HepG2 (cell line): ENCODE results near the gene AGPAT2. TPM values are rescaled to one million over a fixed set of nuclear protein-coding genes. Genes with fewer than 3 reads are reported as not detected.

Experiments used
- ATAC-seq: fragments of 200-7000 bp; cut with Tn5 transposase; 3 replicates; pipeline ENCODE4 v1.9.1; 2020; ENCODE audit warnings: mild to moderate bottlenecking, moderate library complexity
- BruUV-seq: library from RNA; stranded (reverse); fragments of 400-500 nt; replicated peaks from 2 replicates; lab custom pipeline; 2021; lab: Mats Ljungman, UMichigan
- CTCF ChIA-PET: fragments of 300-600 bp; formaldehyde crosslinking; extraction: SDS; loops from one replicate; lab custom pipeline; 2021; ENCODE audit warnings: low total read pairs, inconsistent platforms, low intra/inter-chr PET ratio; lab: Yijun Ruan, JAX
- POLR2A ChIA-PET: fragments of 350-600 bp; sonication (Branson Sonifier 250); formaldehyde crosslinking; loops from one replicate; lab custom pipeline; 2020; ENCODE audit warnings: antibody characterized with exemption, inconsistent platforms; lab: Yijun Ruan, JAX
- DNase-seq: peaks from one replicate; pipeline ENCODE4 v3.0.0-alpha.2; 2015; ENCODE audit warnings: low spot score
- FAIRE-seq: peaks from 3 replicates; lab custom pipeline; 2011; peaks lifted over from hg19 to GRCh38; lab: Jason Lieb, UNC
- H2AFZ ChIP-seq: one replicate; pipeline ENCODE4 v1.6.1; 2011; ENCODE audit warnings: low read length, inconsistent platforms
- H3K27ac ChIP-seq: fragments of 300-600 bp; 3 replicates; pipeline ENCODE4 v1.8.0; 2011; ENCODE audit warnings: mixed run types, mild to moderate bottlenecking, mixed read lengths, low read length, inconsistent platforms; ENCODE audit not compliant: insufficient read depth; ENCODE audit errors: extremely low read length
- H3K27me3 ChIP-seq, 2 experiments: fragments of 200-600 bp in 1 of 2; 2 replicates in 1 of 2; 3 replicates in 1 of 2; pipeline versions ENCODE4 v1.6.0 to v1.8.0; 2011; ENCODE audit warnings: low read length in 2 of 2, mild to moderate bottlenecking in 2 of 2, moderate library complexity in 2 of 2, inconsistent platforms in 1 of 2; ENCODE audit not compliant: insufficient read depth in 2 of 2, control insufficient read depth in 1 of 2
- H3K36me3 ChIP-seq, 2 experiments: fragments of 200-600 bp in 1 of 2; replicated peaks in 1 of 2; 2 replicates in 1 of 2; 3 replicates in 1 of 2; pipeline versions ENCODE4 v1.5.1 to v1.8.0; 2011; ENCODE audit warnings: low read length in 2 of 2, inconsistent platforms in 1 of 2; ENCODE audit not compliant: insufficient read depth in 2 of 2, control insufficient read depth in 1 of 2
- H3K4me1 ChIP-seq: 2 replicates; pipeline ENCODE4 v1.5.1; 2012; ENCODE audit warnings: low read length, inconsistent platforms; ENCODE audit not compliant: insufficient read depth
- H3K4me2 ChIP-seq: 2 replicates; pipeline ENCODE4 v1.6.0; 2011; ENCODE audit warnings: low read depth, low read length, inconsistent platforms
- H3K4me3 ChIP-seq, 3 experiments: fragments of 200-600 bp in 1 of 3; sonication (generic), shearing (Covaris generic) in 1 of 3; replicated peaks in 1 of 3; 2 replicates each; pipeline ENCODE4 v1.5.1; 2011 to 2016; ENCODE audit warnings: low read length in 3 of 3, inconsistent platforms in 2 of 3, low read depth in 2 of 3, mild to moderate bottlenecking in 2 of 3, control low read depth in 1 of 3, mixed read lengths in 1 of 3; ENCODE audit not compliant: insufficient read depth in 1 of 3
- H3K79me2 ChIP-seq: one replicate; pipeline ENCODE4 v1.6.1; 2011; ENCODE audit warnings: low read length, inconsistent platforms; ENCODE audit not compliant: insufficient read depth
- H3K9ac ChIP-seq: 2 replicates; pipeline ENCODE4 v1.6.0; 2011; ENCODE audit warnings: mild to moderate bottlenecking, low read depth, low read length, inconsistent platforms; ENCODE audit not compliant: insufficient read depth
- H3K9me3 ChIP-seq: 2 replicates; pipeline ENCODE4 v1.5.1; 2012; ENCODE audit warnings: mild to moderate bottlenecking, low read length
- H4K20me1 ChIP-seq: 2 replicates; pipeline ENCODE4 v1.6.0; 2011; ENCODE audit warnings: inconsistent platforms, mild to moderate bottlenecking, low read length, moderate library complexity; ENCODE audit not compliant: insufficient read depth
- EHMT2 ChIP-seq: fragments of 200-600 bp; sonication (generic); IDR thresholded peaks from 2 replicates; pipeline ENCODE4 v1.7.0; 2017; ENCODE audit warnings: antibody characterized with exemption, low read depth, low read length, borderline replicate concordance
- GTF3A ChIP-seq: sonication (generic); formaldehyde crosslinking; conservative IDR thresholded peaks from 2 replicates; pipeline ENCODE4 v1.4.0; 2020; ENCODE audit warnings: mild to moderate bottlenecking, missing genetic modification reagents
- SMYD3 ChIP-seq: sonication (generic); formaldehyde crosslinking; IDR thresholded peaks from 2 replicates; pipeline ENCODE4 v1.8.1; 2023; ENCODE audit warnings: mild to moderate bottlenecking, missing genetic modification reagents
- ZHX1 ChIP-seq: sonication (generic); formaldehyde crosslinking; IDR thresholded peaks from 2 replicates; pipeline ENCODE4 v1.8.1; 2022; ENCODE audit warnings: low read depth, mild to moderate bottlenecking, missing genetic modification reagents
- WGBS: methylation state at CpG from one replicate; pipeline ENCODE4 v1.1.6; 2017; ENCODE audit warnings: low lambda C conversion rate; 5-methylcytosine and 5-hydroxymethylcytosine counted together
- in situ Hi-C: cut with HindIII; loops from 2 replicates; pipeline ENCODE4 v1.10.0; 2017; ENCODE audit warnings: low pct_unique_long_range_greater_than_20kb; ENCODE audit not compliant: extremely low pct_ligation_motif_present
- intact Hi-C: fragments of 100-400 bp; cut with micrococcal nuclease; formaldehyde crosslinking; loops from one replicate; pipeline ENCODE4 v1.10.0; 2022; ENCODE audit not compliant: unreplicated experiment
- polyA plus RNA-seq, 8 experiments: library from polyadenylated mRNA; depleted of rRNA in 3 of 8; stranded (reverse) in 7 of 8; unstranded in 1 of 8; fragments of >200 nt; fragmentation: Illumina TruSeq in 4 of 8; extraction: Trizol in 4 of 8; gene quantifications; 2 replicates each; pipeline versions ENCODE4 v1.2.1 to v1.2.3, GENCODE V29; 2011 to 2016; ENCODE audit warnings: low read depth in 4 of 8, missing spikeins in 1 of 8, mixed read lengths in 1 of 8; ENCODE audit not compliant: insufficient read depth in 1 of 8
- total RNA-seq, 5 experiments: library from RNA; depleted of rRNA; stranded (reverse); fragments of >200 nt; fragmentation: Illumina TruSeq; extraction: Trizol; gene quantifications; 2 replicates each; pipeline ENCODE4 v1.2.3, GENCODE V29; 2016; ENCODE audit warnings: low read depth in 1 of 5
- TF ChIP-seq, protein P1 (sequence below): sonication (generic); formaldehyde crosslinking; IDR thresholded peaks from 2 replicates; pipeline ENCODE4 v1.4.0; 2020; ENCODE audit warnings: missing genetic modification reagents

AGPAT2 gene
- total and polyA plus RNA-seq, 2 of the 13 experiments (the other 11 are each of a cell fraction or from before 2014, with no cell fraction given): 3.9 to 25.8 TPM

DNA sequence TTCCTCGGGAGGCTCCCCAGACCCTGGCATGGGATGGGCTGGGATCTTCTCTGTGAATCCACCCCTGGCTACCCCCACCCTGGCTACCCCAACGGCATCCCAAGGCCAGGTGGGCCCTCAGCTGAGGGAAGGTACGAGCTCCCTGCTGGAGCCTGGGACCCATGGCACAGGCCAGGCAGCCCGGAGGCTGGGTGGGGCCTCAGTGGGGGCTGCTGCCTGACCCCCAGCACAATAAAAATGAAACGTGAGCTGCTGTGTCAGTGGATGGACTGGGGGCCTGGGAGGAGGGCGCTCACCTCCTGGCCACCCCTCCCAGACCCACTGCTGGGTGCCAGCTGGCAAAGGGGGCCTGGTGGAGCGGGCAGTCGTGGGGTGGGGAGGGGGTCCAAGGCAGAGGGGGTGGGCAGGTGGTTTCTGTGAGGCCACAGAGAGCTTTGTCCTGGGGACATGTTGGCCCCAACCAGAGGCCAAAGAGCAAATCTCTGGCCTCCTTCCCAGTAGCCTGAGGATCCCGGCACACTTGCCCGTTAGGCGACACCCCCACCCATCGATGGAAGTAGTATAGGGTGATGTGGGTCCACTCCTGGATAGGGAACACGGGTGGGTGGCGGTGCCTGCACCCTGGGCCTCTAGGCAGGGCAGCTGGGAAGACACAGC is 14.7 kb downstream of the AGPAT2 start:
- POLR2A ChIA-PET: interaction anchor here (1.7 to 2.4 kb wide), 3 partner anchors 21 to 56 kb away, joined by 7 to 8 read pairs (median 7); no protein-coding TSS in a partner anchor
- Histone ChIP-seq H3K4me1 (peaks cover 50% of the 10 kb centered on the region), H3K36me3 (no peaks in the 10 kb centered on the region), H3K4me3 (peak overlapping the region in 1 of 3 experiments; percentile 40; a peak in 1 of 6 replicates), H2AFZ (no peak overlapping the region), H3K9ac (no peak overlapping the region), H3K4me2 (no peak overlapping the region), H3K9me3 (no peaks in the 10 kb centered on the region), H3K27me3 (peaks cover 11 to 30% of the 10 kb centered on the region in 2 experiments; a peak in 3 of 5 replicates), H3K79me2 (no peaks in the 10 kb centered on the region), H3K27ac (no peak overlapping the region), H4K20me1 (peaks cover 2% of the 10 kb centered on the region; the same call in 1 of the 2 replicates)
- in situ Hi-C loops (no loop called here), intact Hi-C loops (no loop called here)
- CTCF ChIA-PET: interaction anchor here (1.5 kb wide), 1 partner anchor 21 kb away, joined by 3 read pairs; no protein-coding TSS in a partner anchor
- WGBS: 26% methylated on average over 10 of the region's 14 CpGs
- DNase-seq (no peak), FAIRE-seq (no peak), ATAC-seq (no peak)
- BruUV-seq: no TSS peak
- TF ChIP-seq, protein P1, sequence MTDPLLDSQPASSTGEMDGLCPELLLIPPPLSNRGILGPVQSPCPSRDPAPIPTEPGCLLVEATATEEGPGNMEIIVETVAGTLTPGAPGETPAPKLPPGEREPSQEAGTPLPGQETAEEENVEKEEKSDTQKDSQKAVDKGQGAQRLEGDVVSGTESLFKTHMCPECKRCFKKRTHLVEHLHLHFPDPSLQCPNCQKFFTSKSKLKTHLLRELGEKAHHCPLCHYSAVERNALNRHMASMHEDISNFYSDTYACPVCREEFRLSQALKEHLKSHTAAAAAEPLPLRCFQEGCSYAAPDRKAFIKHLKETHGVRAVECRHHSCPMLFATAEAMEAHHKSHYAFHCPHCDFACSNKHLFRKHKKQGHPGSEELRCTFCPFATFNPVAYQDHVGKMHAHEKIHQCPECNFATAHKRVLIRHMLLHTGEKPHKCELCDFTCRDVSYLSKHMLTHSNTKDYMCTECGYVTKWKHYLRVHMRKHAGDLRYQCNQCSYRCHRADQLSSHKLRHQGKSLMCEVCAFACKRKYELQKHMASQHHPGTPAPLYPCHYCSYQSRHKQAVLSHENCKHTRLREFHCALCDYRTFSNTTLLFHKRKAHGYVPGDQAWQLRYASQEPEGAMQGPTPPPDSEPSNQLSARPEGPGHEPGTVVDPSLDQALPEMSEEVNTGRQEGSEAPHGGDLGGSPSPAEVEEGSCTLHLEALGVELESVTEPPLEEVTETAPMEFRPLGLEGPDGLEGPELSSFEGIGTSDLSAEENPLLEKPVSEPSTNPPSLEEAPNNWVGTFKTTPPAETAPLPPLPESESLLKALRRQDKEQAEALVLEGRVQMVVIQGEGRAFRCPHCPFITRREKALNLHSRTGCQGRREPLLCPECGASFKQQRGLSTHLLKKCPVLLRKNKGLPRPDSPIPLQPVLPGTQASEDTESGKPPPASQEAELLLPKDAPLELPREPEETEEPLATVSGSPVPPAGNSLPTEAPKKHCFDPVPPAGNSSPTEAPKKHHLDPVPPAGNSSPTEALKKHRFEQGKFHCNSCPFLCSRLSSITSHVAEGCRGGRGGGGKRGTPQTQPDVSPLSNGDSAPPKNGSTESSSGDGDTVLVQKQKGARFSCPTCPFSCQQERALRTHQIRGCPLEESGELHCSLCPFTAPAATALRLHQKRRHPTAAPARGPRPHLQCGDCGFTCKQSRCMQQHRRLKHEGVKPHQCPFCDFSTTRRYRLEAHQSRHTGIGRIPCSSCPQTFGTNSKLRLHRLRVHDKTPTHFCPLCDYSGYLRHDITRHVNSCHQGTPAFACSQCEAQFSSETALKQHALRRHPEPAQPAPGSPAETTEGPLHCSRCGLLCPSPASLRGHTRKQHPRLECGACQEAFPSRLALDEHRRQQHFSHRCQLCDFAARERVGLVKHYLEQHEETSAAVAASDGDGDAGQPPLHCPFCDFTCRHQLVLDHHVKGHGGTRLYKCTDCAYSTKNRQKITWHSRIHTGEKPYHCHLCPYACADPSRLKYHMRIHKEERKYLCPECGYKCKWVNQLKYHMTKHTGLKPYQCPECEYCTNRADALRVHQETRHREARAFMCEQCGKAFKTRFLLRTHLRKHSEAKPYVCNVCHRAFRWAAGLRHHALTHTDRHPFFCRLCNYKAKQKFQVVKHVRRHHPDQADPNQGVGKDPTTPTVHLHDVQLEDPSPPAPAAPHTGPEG: no peak
- no peak for TF ChIP-seq GTF3A (CRISPR knock-in tag)
- TF ChIP-seq SMYD3: no peak
- no peak for TF ChIP-seq EHMT2
- TF ChIP-seq ZHX1: no peak
